Activated naive CD8-positive, alpha-beta T cell treated with anti-CD3 and anti-CD28 coated beads, Interleukin-2, amount 50 U/mL, for 24 hours (primary cell): ENCODE data around the gene ARMC9.
A peak's percentile ranks its signal among the peaks of the same experiment; 100 is the strongest.

Experiments used
- ATAC-seq: fragments of 150-1000 bp; cut with Tn5 transposase; one replicate; pipeline ENCODE4 v1.10.0; 2021
- DNase-seq: peaks from one replicate; pipeline ENCODE4 v3.0.0; 2021
- H3K27ac Mint-ChIP-seq: one replicate; pipeline ENCODE4 v1.8.0; 2021; ENCODE audit warnings: mild to moderate bottlenecking, mixed read lengths
- H3K27me3 Mint-ChIP-seq: one replicate; pipeline ENCODE4 v1.8.0; 2021; ENCODE audit warnings: mixed read lengths
- H3K36me3 Mint-ChIP-seq: one replicate; pipeline ENCODE4 v1.8.0; 2021; ENCODE audit warnings: low read depth, mixed read lengths
- H3K4me1 Mint-ChIP-seq: one replicate; pipeline ENCODE4 v1.8.0; 2021; ENCODE audit warnings: mixed read lengths
- H3K4me3 Mint-ChIP-seq: one replicate; pipeline ENCODE4 v1.8.0; 2021; ENCODE audit warnings: mild to moderate bottlenecking, moderate library complexity, mixed read lengths
- H3K9me3 Mint-ChIP-seq: one replicate; pipeline ENCODE4 v1.8.0; 2021; ENCODE audit warnings: mixed read lengths

ARMC9 gene

GRCh38 chr2:231198291-231199173 is at the start of gene ARMC9:
ARMC9 (plus strand) TSS chr2:231198631; CDS start chr2:231206239, 7,608 bp downstream.
- peaks cover 25% of the 10 kb centered on the region for H3K4me1 Mint-ChIP-seq
- ATAC-seq: peak; percentile 96
- no peaks in the 10 kb centered on the region for H3K9me3 Mint-ChIP-seq
- peak; percentile 84 for DNase-seq
- H3K4me3 Mint-ChIP-seq: peak within 1 kb of the TSS; percentile 93
- peaks cover 7% of the 10 kb centered on the region for H3K27me3 Mint-ChIP-seq
- peak within 1 kb of the TSS; percentile 89 for H3K27ac Mint-ChIP-seq
- H3K36me3 Mint-ChIP-seq: no peaks in the 10 kb centered on the region

GRCh38 chr2:231152800-231153557 is 45.5 kb upstream of the ARMC9 start:
- Mint-ChIP-seq H3K27me3 (no peaks in the 10 kb centered on the region), H3K27ac (no peak overlapping the region), H3K36me3 (peaks cover 32% of the 10 kb centered on the region), H3K4me3 (no peak overlapping the region), H3K9me3 (no peaks in the 10 kb centered on the region), H3K4me1 (peaks cover 3% of the 10 kb centered on the region)
- DNase-seq: no peak
- ATAC-seq: no peak

GRCh38 chr2:231159306-231159705 is 39.1 kb upstream of the ARMC9 start:
- H3K9me3 Mint-ChIP-seq: no peaks in the 10 kb centered on the region
- peak overlapping the region; percentile 46 for H3K27ac Mint-ChIP-seq
- DNase-seq (no peak), ATAC-seq (no peak)
- H3K4me1 Mint-ChIP-seq: peaks cover 34% of the 10 kb centered on the region
- peaks cover 27% of the 10 kb centered on the region for H3K36me3 Mint-ChIP-seq
- no peaks in the 10 kb centered on the region for H3K27me3 Mint-ChIP-seq
- no peak overlapping the region for H3K4me3 Mint-ChIP-seq

GRCh38 chr2:231160701-231161100 is 37.7 kb upstream of the ARMC9 start:
- no peaks in the 10 kb centered on the region for H3K27me3 Mint-ChIP-seq
- H3K36me3 Mint-ChIP-seq: peaks cover 37% of the 10 kb centered on the region
- ATAC-seq: no peak
- peaks cover 34% of the 10 kb centered on the region for H3K4me1 Mint-ChIP-seq
- peak overlapping the region; percentile 94 for H3K27ac Mint-ChIP-seq
- no peaks in the 10 kb centered on the region for H3K9me3 Mint-ChIP-seq
- no peak overlapping the region for H3K4me3 Mint-ChIP-seq
- no peak for DNase-seq

- H3K4me1 Mint-ChIP-seq: peaks cover 37% of the 10 kb centered on the region
- H3K4me3 Mint-ChIP-seq: peak overlapping the region; percentile 59
- ATAC-seq (peak; percentile 95), DNase-seq (no peak)
- peaks cover 41% of the 10 kb centered on the region for H3K36me3 Mint-ChIP-seq
- peak overlapping the region; percentile 94 for H3K27ac Mint-ChIP-seq
- H3K9me3 Mint-ChIP-seq: no peaks in the 10 kb centered on the region
- H3K27me3 Mint-ChIP-seq: no peaks in the 10 kb centered on the region
Measured at GRCh38 chr2:231161252-231161839, 37.1 kb upstream of the ARMC9 start.

GRCh38 chr2:231161877-231162329 is 36.5 kb upstream of the ARMC9 start:
- peak overlapping the region; percentile 94 for H3K27ac Mint-ChIP-seq
- peak; percentile 51 for ATAC-seq

GRCh38 chr2:231163011-231163410 is 35.4 kb upstream of the ARMC9 start:
- ATAC-seq (no peak), DNase-seq (no peak)
- H3K9me3 Mint-ChIP-seq: peaks cover 4% of the 10 kb centered on the region
- H3K27ac Mint-ChIP-seq: peak overlapping the region; percentile 74
- H3K27me3 Mint-ChIP-seq: no peaks in the 10 kb centered on the region
- H3K4me1 Mint-ChIP-seq: peaks cover 54% of the 10 kb centered on the region
- peaks cover 54% of the 10 kb centered on the region for H3K36me3 Mint-ChIP-seq
- no peak overlapping the region for H3K4me3 Mint-ChIP-seq

More at GRCh38 chr2:231161877-231162329, 36.5 kb upstream of the ARMC9 start:
- Mint-ChIP-seq H3K36me3 (peaks cover 44% of the 10 kb centered on the region), H3K4me1 (peaks cover 43% of the 10 kb centered on the region), H3K4me3 (peak overlapping the region; percentile 59), H3K27me3 (no peaks in the 10 kb centered on the region), H3K9me3 (no peaks in the 10 kb centered on the region)
- no peak for DNase-seq

- Mint-ChIP-seq H3K4me1 (peaks cover 59% of the 10 kb centered on the region), H3K27ac (peak overlapping the region; percentile 74), H3K4me3 (no peak overlapping the region), H3K9me3 (peaks cover 4% of the 10 kb centered on the region), H3K27me3 (no peaks in the 10 kb centered on the region), H3K36me3 (peaks cover 59% of the 10 kb centered on the region)
- no peak for DNase-seq
- ATAC-seq: no peak
Measured at GRCh38 chr2:231163414-231164095, 34.9 kb upstream of the ARMC9 start.

- Mint-ChIP-seq H3K36me3 (peaks cover 80% of the 10 kb centered on the region), H3K4me3 (peak overlapping the region; percentile 41), H3K27me3 (no peaks in the 10 kb centered on the region), H3K9me3 (peaks cover 4% of the 10 kb centered on the region), H3K4me1 (peaks cover 41% of the 10 kb centered on the region), H3K27ac (peak overlapping the region; percentile 88)
- ATAC-seq (peak; percentile 83), DNase-seq (no peak)
Measured at GRCh38 chr2:231167745-231168459, 30.5 kb upstream of the ARMC9 start.

- Mint-ChIP-seq H3K27ac (peak overlapping the region; percentile 88), H3K27me3 (no peaks in the 10 kb centered on the region), H3K36me3 (peaks cover 76% of the 10 kb centered on the region), H3K4me1 (peaks cover 36% of the 10 kb centered on the region), H3K9me3 (peaks cover 4% of the 10 kb centered on the region), H3K4me3 (no peak overlapping the region)
- ATAC-seq (no peak), DNase-seq (no peak)
Measured at GRCh38 chr2:231168460-231169139, 29.8 kb upstream of the ARMC9 start.

GRCh38 chr2:231169488-231169887 is 28.9 kb upstream of the ARMC9 start:
- H3K27me3 Mint-ChIP-seq: no peaks in the 10 kb centered on the region
- peaks cover 36% of the 10 kb centered on the region for H3K4me1 Mint-ChIP-seq
- H3K9me3 Mint-ChIP-seq: peaks cover 4% of the 10 kb centered on the region
- ATAC-seq (no peak), DNase-seq (no peak)
- peak overlapping the region; percentile 88 for H3K27ac Mint-ChIP-seq
- no peak overlapping the region for H3K4me3 Mint-ChIP-seq
- peaks cover 78% of the 10 kb centered on the region for H3K36me3 Mint-ChIP-seq

GRCh38 chr2:231170055-231170454 is 28.4 kb upstream of the ARMC9 start:
- H3K4me1 Mint-ChIP-seq: peaks cover 36% of the 10 kb centered on the region
- H3K27ac Mint-ChIP-seq: peak overlapping the region; percentile 32
- no peak for ATAC-seq
- no peak overlapping the region for H3K4me3 Mint-ChIP-seq
- H3K36me3 Mint-ChIP-seq: peaks cover 79% of the 10 kb centered on the region
- DNase-seq: no peak
- H3K9me3 Mint-ChIP-seq: peaks cover 4% of the 10 kb centered on the region
- H3K27me3 Mint-ChIP-seq: no peaks in the 10 kb centered on the region

GRCh38 chr2:231172025-231172424 is 26.4 kb upstream of the ARMC9 start:
- H3K27ac Mint-ChIP-seq: no peak overlapping the region
- peaks cover 33% of the 10 kb centered on the region for H3K4me1 Mint-ChIP-seq
- no peak for ATAC-seq
- H3K27me3 Mint-ChIP-seq: no peaks in the 10 kb centered on the region
- peaks cover 71% of the 10 kb centered on the region for H3K36me3 Mint-ChIP-seq
- peaks cover 4% of the 10 kb centered on the region for H3K9me3 Mint-ChIP-seq
- no peak for DNase-seq
- H3K4me3 Mint-ChIP-seq: no peak overlapping the region
